H1 (cell line): ENCODE data around the gene BOLA2B.

Source experiments
- CBX8 ChIP-seq: fragments of 300-800, 300-1000 bp; sonication (generic); IDR thresholded peaks from 2 replicates; pipeline ENCODE4 v1.7.1; 2016; ENCODE audit warnings: low read depth, low read length, borderline replicate concordance
- CTCF ChIP-seq, 3 experiments: IDR thresholded peaks; 1 replicate in 2 of 3; 2 replicates in 1 of 3; pipeline versions ENCODE4 v1.5.1 to v1.6.1; 2011; ENCODE audit warnings: low read length in 3 of 3, mild to moderate bottlenecking in 3 of 3, inconsistent platforms in 2 of 3, low read depth in 1 of 3, moderate library complexity in 1 of 3; ENCODE audit not compliant: insufficient read depth in 1 of 3; ENCODE audit errors: control extremely low read depth in 1 of 3
- GABPA ChIP-seq: IDR thresholded peaks from 2 replicates; pipeline ENCODE4 v1.6.1; 2011; ENCODE audit warnings: mild to moderate bottlenecking, low read length, moderate library complexity, borderline replicate concordance; ENCODE audit not compliant: insufficient read depth
- TAF1 ChIP-seq: IDR thresholded peaks from 2 replicates; pipeline ENCODE4 v1.6.1; 2011; ENCODE audit warnings: mild to moderate bottlenecking, low read depth, low read length

GRCh38 chr16:30151091-30151490, 42.4 kb downstream of the BOLA2B start:
- no peak for TF ChIP-seq CBX8
- no peak for TF ChIP-seq CTCF (IDR thresholded peaks at IDR 0.05; ENCODE audit: control extremely low read depth in 1 of 3, insufficient read depth in 1 of 3, low read depth in 1 of 3, low read length in 3 of 3)
- no peak for TF ChIP-seq GABPA
- TF ChIP-seq TAF1: no peak
